Measurements from ENCODE around the gene RBM18.

- TF ChIP-seq CTCF (IDR thresholded peaks at IDR 0.05), result no peak
- no peak for TF ChIP-seq POLR2A (IDR thresholded peaks at IDR 0.05)
- TF ChIP-seq EP300 (IDR thresholded peaks at IDR 0.05), result no peak
Measured at GRCh38 chr9:122193651-122194050, 71.0 kb downstream of the RBM18 start.
